HepG2 (cell line): Measurements from ENCODE around the gene TMEM9B. TPM values are rescaled to one million over a fixed set of nuclear protein-coding genes. Genes with fewer than 3 reads are reported as not detected.

ENCODE experiments used
- ATAC-seq: fragments of 200-7000 bp; cut with Tn5 transposase; 3 replicates; pipeline ENCODE4 v1.9.1; 2020; ENCODE audit warnings: mild to moderate bottlenecking, moderate library complexity
- BruUV-seq: library from RNA; stranded (reverse); fragments of 400-500 nt; replicated peaks from 2 replicates; lab custom pipeline; 2021; lab: Mats Ljungman, UMichigan
- CTCF ChIA-PET: fragments of 300-600 bp; formaldehyde crosslinking; extraction: SDS; loops from one replicate; lab custom pipeline; 2021; ENCODE audit warnings: low total read pairs, inconsistent platforms, low intra/inter-chr PET ratio; lab: Yijun Ruan, JAX
- POLR2A ChIA-PET: fragments of 350-600 bp; sonication (Branson Sonifier 250); formaldehyde crosslinking; loops from one replicate; lab custom pipeline; 2020; ENCODE audit warnings: antibody characterized with exemption, inconsistent platforms; lab: Yijun Ruan, JAX
- DNase-seq: peaks from one replicate; pipeline ENCODE4 v3.0.0-alpha.2; 2015; ENCODE audit warnings: low spot score
- FAIRE-seq: peaks from 3 replicates; lab custom pipeline; 2011; peaks lifted over from hg19 to GRCh38; lab: Jason Lieb, UNC
- H2AFZ ChIP-seq: one replicate; pipeline ENCODE4 v1.6.1; 2011; ENCODE audit warnings: low read length, inconsistent platforms
- H3K27ac ChIP-seq: fragments of 300-600 bp; 3 replicates; pipeline ENCODE4 v1.8.0; 2011; ENCODE audit warnings: mixed run types, mild to moderate bottlenecking, mixed read lengths, low read length, inconsistent platforms; ENCODE audit not compliant: insufficient read depth; ENCODE audit errors: extremely low read length
- H3K27me3 ChIP-seq, 2 experiments: fragments of 200-600 bp in 1 of 2; 2 replicates in 1 of 2; 3 replicates in 1 of 2; pipeline versions ENCODE4 v1.6.0 to v1.8.0; 2011; ENCODE audit warnings: low read length in 2 of 2, mild to moderate bottlenecking in 2 of 2, moderate library complexity in 2 of 2, inconsistent platforms in 1 of 2; ENCODE audit not compliant: insufficient read depth in 2 of 2, control insufficient read depth in 1 of 2
- H3K36me3 ChIP-seq, 2 experiments: fragments of 200-600 bp in 1 of 2; replicated peaks in 1 of 2; 2 replicates in 1 of 2; 3 replicates in 1 of 2; pipeline versions ENCODE4 v1.5.1 to v1.8.0; 2011; ENCODE audit warnings: low read length in 2 of 2, inconsistent platforms in 1 of 2; ENCODE audit not compliant: insufficient read depth in 2 of 2, control insufficient read depth in 1 of 2
- H3K4me1 ChIP-seq: 2 replicates; pipeline ENCODE4 v1.5.1; 2012; ENCODE audit warnings: low read length, inconsistent platforms; ENCODE audit not compliant: insufficient read depth
- H3K4me2 ChIP-seq: 2 replicates; pipeline ENCODE4 v1.6.0; 2011; ENCODE audit warnings: low read depth, low read length, inconsistent platforms
- H3K4me3 ChIP-seq, 3 experiments: fragments of 200-600 bp in 1 of 3; sonication (generic), shearing (Covaris generic) in 1 of 3; replicated peaks in 1 of 3; 2 replicates each; pipeline ENCODE4 v1.5.1; 2011 to 2016; ENCODE audit warnings: low read length in 3 of 3, inconsistent platforms in 2 of 3, low read depth in 2 of 3, mild to moderate bottlenecking in 2 of 3, control low read depth in 1 of 3, mixed read lengths in 1 of 3; ENCODE audit not compliant: insufficient read depth in 1 of 3
- H3K79me2 ChIP-seq: one replicate; pipeline ENCODE4 v1.6.1; 2011; ENCODE audit warnings: low read length, inconsistent platforms; ENCODE audit not compliant: insufficient read depth
- H3K9ac ChIP-seq: 2 replicates; pipeline ENCODE4 v1.6.0; 2011; ENCODE audit warnings: mild to moderate bottlenecking, low read depth, low read length, inconsistent platforms; ENCODE audit not compliant: insufficient read depth
- H3K9me3 ChIP-seq: 2 replicates; pipeline ENCODE4 v1.5.1; 2012; ENCODE audit warnings: mild to moderate bottlenecking, low read length
- H4K20me1 ChIP-seq: 2 replicates; pipeline ENCODE4 v1.6.0; 2011; ENCODE audit warnings: inconsistent platforms, mild to moderate bottlenecking, low read length, moderate library complexity; ENCODE audit not compliant: insufficient read depth
- ATF7-NPFF ChIP-seq: sonication (generic); formaldehyde crosslinking; IDR thresholded peaks from 2 replicates; pipeline ENCODE4 v1.8.1; 2023; ENCODE audit warnings: mild to moderate bottlenecking, low read depth, missing genetic modification reagents, moderate library complexity
- DBP ChIP-seq: sonication (generic); formaldehyde crosslinking; IDR thresholded peaks from 2 replicates; pipeline ENCODE4 v1.4.0; 2020; ENCODE audit warnings: missing genetic modification reagents; ENCODE audit errors: not compliant biosample characterization
- EZH2 ChIP-seq: conservative IDR thresholded peaks from 2 replicates; pipeline ENCODE4 v1.6.1; 2012; ENCODE audit warnings: mild to moderate bottlenecking, low read depth, low read length, moderate library complexity
- HBP1 ChIP-seq: IDR thresholded peaks from 2 replicates; pipeline ENCODE4 v1.6.1; 2016; ENCODE audit warnings: low read depth, control low read depth
- HIC2 ChIP-seq: sonication (generic); formaldehyde crosslinking; IDR thresholded peaks from 2 replicates; pipeline ENCODE4 v1.9.0; 2022; ENCODE audit warnings: low read depth, missing genetic modification reagents
- IRF2 ChIP-seq: IDR thresholded peaks from 2 replicates; pipeline ENCODE4 v1.6.1; 2018; ENCODE audit warnings: missing genetic modification reagents, missing compliant biosample characterization
- KDM2A ChIP-seq: sonication (generic); formaldehyde crosslinking; IDR thresholded peaks from 2 replicates; pipeline ENCODE4 v1.4.0; 2020; ENCODE audit warnings: low read depth, missing genetic modification reagents, borderline replicate concordance
- KDM6A ChIP-seq: IDR thresholded peaks from 2 replicates; pipeline ENCODE4 v1.6.1; 2016; ENCODE audit warnings: low read depth
- LCORL ChIP-seq, 2 experiments: fragments of 450-650 bp in 1 of 2; sonication (generic) in 1 of 2; formaldehyde crosslinking in 1 of 2; IDR thresholded peaks; 2 replicates each; pipeline versions ENCODE4 v1.5.0 to v1.6.1; 2017 to 2020; ENCODE audit warnings: antibody characterized with exemption in 1 of 2, missing genetic modification reagents in 1 of 2
- NCOA2 ChIP-seq: sonication (generic); formaldehyde crosslinking; IDR thresholded peaks from 2 replicates; pipeline ENCODE4 v1.8.0; 2022; ENCODE audit warnings: inconsistent platforms
- PCBP1 ChIP-seq: fragments of 200-400 bp; formaldehyde crosslinking; IDR thresholded peaks from 2 replicates; pipeline ENCODE4 v1.6.1; 2017; ENCODE audit warnings: mild to moderate bottlenecking, low read depth, low read length, borderline replicate concordance
- RBFOX2 ChIP-seq: fragments of 200-400 bp; formaldehyde crosslinking; IDR thresholded peaks from 2 replicates; pipeline ENCODE4 v1.6.1; 2017; ENCODE audit warnings: low read depth, mild to moderate bottlenecking, low read length
- SRY ChIP-seq: sonication (generic); formaldehyde crosslinking; IDR thresholded peaks from 2 replicates; pipeline ENCODE4 v1.8.0; 2022; ENCODE audit warnings: mild to moderate bottlenecking, missing genetic modification reagents
- TCF7 ChIP-seq: sonication (generic); IDR thresholded peaks from 2 replicates; pipeline ENCODE4 v1.6.1; 2016; ENCODE audit warnings: antibody characterized with exemption, low read depth
- TEAD3 ChIP-seq: optimal IDR thresholded peaks from 2 replicates; pipeline ENCODE3; 2016; ENCODE audit warnings: borderline replicate concordance
- TOPORS ChIP-seq: sonication (generic); formaldehyde crosslinking; IDR thresholded peaks from 2 replicates; pipeline ENCODE4 v1.8.0; 2023; ENCODE audit warnings: mild to moderate bottlenecking, missing genetic modification reagents
- ZNF224 ChIP-seq: sonication (generic); formaldehyde crosslinking; IDR thresholded peaks from 2 replicates; pipeline ENCODE4 v1.5.0; 2020; ENCODE audit warnings: mild to moderate bottlenecking, missing genetic modification reagents
- ZNF232 ChIP-seq: sonication (generic); formaldehyde crosslinking; IDR thresholded peaks from 2 replicates; pipeline ENCODE4 v1.4.0; 2020; ENCODE audit warnings: missing genetic modification reagents, borderline replicate concordance
- WGBS: methylation state at CpG from one replicate; pipeline ENCODE4 v1.1.6; 2017; ENCODE audit warnings: low lambda C conversion rate; 5-methylcytosine and 5-hydroxymethylcytosine counted together
- in situ Hi-C: cut with HindIII; loops from 2 replicates; pipeline ENCODE4 v1.10.0; 2017; ENCODE audit warnings: low pct_unique_long_range_greater_than_20kb; ENCODE audit not compliant: extremely low pct_ligation_motif_present
- intact Hi-C: fragments of 100-400 bp; cut with micrococcal nuclease; formaldehyde crosslinking; loops from one replicate; pipeline ENCODE4 v1.10.0; 2022; ENCODE audit not compliant: unreplicated experiment
- polyA plus RNA-seq, 8 experiments: library from polyadenylated mRNA; depleted of rRNA in 3 of 8; stranded (reverse) in 7 of 8; unstranded in 1 of 8; fragments of >200 nt; fragmentation: Illumina TruSeq in 4 of 8; extraction: Trizol in 4 of 8; gene quantifications; 2 replicates each; pipeline versions ENCODE4 v1.2.1 to v1.2.3, GENCODE V29; 2011 to 2016; ENCODE audit warnings: low read depth in 4 of 8, missing spikeins in 1 of 8, mixed read lengths in 1 of 8; ENCODE audit not compliant: insufficient read depth in 1 of 8
- total RNA-seq, 5 experiments: library from RNA; depleted of rRNA; stranded (reverse); fragments of >200 nt; fragmentation: Illumina TruSeq; extraction: Trizol; gene quantifications; 2 replicates each; pipeline ENCODE4 v1.2.3, GENCODE V29; 2016; ENCODE audit warnings: low read depth in 1 of 5

TMEM9B gene
- total and polyA plus RNA-seq, 2 of the 13 experiments (the other 11 are each of a cell fraction or from before 2014, with no cell fraction given), result 12.4 to 20.8 TPM

- TF ChIP-seq DBP (CRISPR knock-in tag) (no peak), EZH2 (no peak), LCORL (IDR thresholded peaks at IDR 0.05) (no peak), LCORL (CRISPR knock-in tag; IDR thresholded peaks at IDR 0.05) (no peak), PCBP1 (no peak), RBFOX2 (no peak), ZNF232 (no peak), KDM6A (CRISPR knock-in tag) (no peak), SRY (CRISPR knock-in tag) (no peak), TOPORS (no peak), IRF2 (CRISPR knock-in tag) (no peak), ATF7-NPFF (CRISPR knock-in tag) (no peak)
- TF ChIP-seq, all 625 proteins: peak for 0
Observed at GRCh38 chr11:8930456-8931175, 33.6 kb downstream of the TMEM9B start (continued).

- POLR2A ChIA-PET, result no interaction called here
- in situ Hi-C loops (no loop called here), intact Hi-C loops (no loop called here)
- CTCF ChIA-PET, result no interaction called here
- H3K79me2 ChIP-seq, result no peaks in the 10 kb centered on the region
- H3K9me3 ChIP-seq, result no peaks in the 10 kb centered on the region
- no peak for FAIRE-seq
- no peak overlapping the region for H3K9ac ChIP-seq
- H2AFZ ChIP-seq, result no peak overlapping the region
- ATAC-seq, result peak; percentile 60
- peaks cover 7% of the 10 kb centered on the region; the same call in 1 of the 2 replicates for H3K4me1 ChIP-seq
- no peaks in the 10 kb centered on the region; a peak in 1 of 5 replicates for H3K36me3 ChIP-seq
- no peaks in the 10 kb centered on the region for H3K27me3 ChIP-seq
- no peaks in the 10 kb centered on the region for H4K20me1 ChIP-seq
- H3K4me2 ChIP-seq, result no peak overlapping the region
- no peak overlapping the region for H3K27ac ChIP-seq
- no peak overlapping the region for H3K4me3 ChIP-seq
- no TSS peak for BruUV-seq
- WGBS, result 65% methylated on average over 9 of the region's 9 CpGs
- peak; percentile 48 for DNase-seq
- TF ChIP-seq NCOA2 (CRISPR knock-in tag) (0 out of 2 replicates have a peak, but pooled peaks have one; percentile 15), TCF7 (no peak), HIC2 (CRISPR knock-in tag) (no peak), HBP1 (CRISPR knock-in tag) (no peak), ZNF224 (CRISPR knock-in tag) (no peak), TEAD3 (CRISPR knock-in tag) (peak; percentile 54), KDM2A (no peak)
Observed at GRCh38 chr11:8928981-8929615, 35.1 kb downstream of the TMEM9B start.
